HG02885 (cell line): ENCODE data around the gene SLC24A3.

Source experiments
- ATAC-seq: cut with Tn5 transposase; IDR thresholded peaks from one replicate; pipeline ENCODE4 v1.9.1; 2021; ENCODE audit warnings: mild to moderate bottlenecking; ENCODE audit not compliant: unreplicated experiment, poor library complexity

Gene SLC24A3

GRCh38 chr20:19236371-19237055, 24.1 kb downstream of the SLC24A3 start:
- no peak for ATAC-seq

- ATAC-seq, result no peak
Observed at GRCh38 chr20:19241440-19241839, 29.0 kb downstream of the SLC24A3 start.

GRCh38 chr20:19244291-19244690, 31.8 kb downstream of the SLC24A3 start:
- ATAC-seq, result no peak

DNA sequence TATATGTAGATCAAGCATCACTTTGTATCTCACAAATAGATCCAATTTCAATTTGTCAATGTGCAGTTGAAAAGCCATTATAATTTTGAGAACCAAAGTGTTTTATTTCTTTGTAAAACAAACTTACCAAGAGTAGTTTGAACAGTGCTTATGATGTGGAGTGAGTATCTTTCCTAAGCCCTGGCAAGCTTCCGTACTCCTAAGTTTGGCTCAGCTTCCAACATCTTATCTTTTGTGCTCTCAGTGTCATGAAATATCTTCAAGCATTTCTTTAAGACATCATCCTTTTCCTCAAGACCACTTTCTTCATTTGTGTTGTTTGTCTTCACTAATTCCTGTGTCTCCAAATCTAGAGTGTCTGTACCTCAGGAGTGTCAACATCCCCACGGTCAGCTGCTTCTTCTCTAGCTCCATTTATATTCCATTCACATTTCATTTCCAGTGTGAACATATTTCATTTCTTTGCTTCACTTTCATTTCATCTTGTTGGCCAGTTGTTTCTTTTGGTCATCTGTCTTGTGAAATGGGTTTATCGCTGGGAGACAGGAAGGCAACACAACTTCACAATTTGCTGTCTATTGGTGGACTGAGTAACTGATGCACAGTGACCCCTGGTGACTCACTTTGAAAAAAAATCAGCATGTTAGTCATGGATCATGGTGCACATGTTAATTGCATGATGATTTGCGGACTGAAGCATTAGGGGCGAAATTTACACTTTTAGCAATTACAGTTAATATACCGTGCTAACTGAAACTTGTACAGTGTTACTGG, 36.9 kb downstream of the SLC24A3 start:
- no peak for ATAC-seq

- no peak for ATAC-seq
Observed at GRCh38 chr20:19250346-19250745, 37.9 kb downstream of the SLC24A3 start.

- no peak for ATAC-seq
Observed at GRCh38 chr20:19251506-19251905, 39.1 kb downstream of the SLC24A3 start.

DNA sequence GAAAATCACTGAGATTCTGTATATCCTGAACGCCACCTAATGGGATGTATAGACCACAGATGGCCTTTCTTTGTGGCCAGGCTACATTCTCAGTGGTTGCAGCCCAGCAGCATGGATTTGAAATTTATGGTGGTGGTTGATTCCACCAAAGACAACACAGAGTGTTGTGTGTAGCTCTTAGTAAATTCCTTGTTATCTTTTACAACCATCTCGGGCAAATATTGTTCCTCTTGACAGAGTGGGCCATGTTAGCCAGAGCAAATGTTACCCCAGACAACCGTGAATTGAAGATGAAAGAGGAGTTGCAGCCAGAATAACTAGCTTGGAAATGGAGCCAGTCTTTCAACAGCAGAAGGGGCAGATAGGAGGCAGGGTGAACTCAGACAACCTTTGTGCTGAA, 39.5 kb downstream of the SLC24A3 start:
- no peak for ATAC-seq

- no peak for ATAC-seq
Observed at GRCh38 chr20:19252451-19253120, 40.1 kb downstream of the SLC24A3 start.

GRCh38 chr20:19253316-19253715, 40.9 kb downstream of the SLC24A3 start:
- no peak for ATAC-seq

DNA sequence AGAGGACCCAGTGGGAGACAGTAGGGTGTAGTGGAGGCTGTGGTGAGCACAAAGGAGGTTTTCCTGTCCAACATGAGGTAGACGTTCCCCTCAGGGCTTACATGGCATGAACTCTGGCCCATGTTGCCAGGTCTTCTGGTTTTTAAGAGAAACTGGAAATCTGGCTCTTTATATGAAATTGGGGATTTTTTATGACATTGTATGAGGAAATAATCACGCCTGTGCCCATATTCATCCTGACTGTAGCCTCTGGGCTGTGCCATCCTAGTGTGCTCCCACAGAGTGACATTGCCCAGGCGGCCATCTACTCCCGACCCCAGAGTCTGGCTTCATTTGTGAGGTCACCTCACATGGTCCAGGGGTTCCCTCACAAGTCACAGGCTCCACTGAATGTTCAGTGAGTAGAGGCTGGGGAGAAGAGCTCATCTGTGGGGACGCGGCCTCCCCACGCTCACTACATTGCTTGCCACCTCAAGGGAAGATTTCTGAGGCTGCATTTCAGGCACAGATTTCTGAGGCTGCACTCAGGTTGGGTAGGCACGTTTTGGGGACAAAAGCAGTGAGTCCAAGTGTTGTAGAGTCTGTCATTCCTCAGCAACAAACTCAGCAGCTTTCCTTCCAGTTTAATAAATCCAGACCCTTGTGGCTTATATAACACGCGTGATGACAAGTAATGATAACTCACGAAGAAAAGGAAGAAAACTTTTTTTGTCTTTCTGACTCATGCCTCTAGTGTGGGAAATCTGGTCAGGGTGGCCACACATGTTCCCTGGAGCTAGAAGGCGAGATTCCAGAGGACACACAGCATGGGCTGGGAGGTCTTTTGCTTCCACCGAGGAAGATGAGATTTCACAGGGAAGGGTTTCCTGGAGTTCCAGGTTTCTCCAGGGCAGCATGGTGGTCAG, 41.7 kb downstream of the SLC24A3 start:
- no peak for ATAC-seq

- ATAC-seq, result no peak
Observed at GRCh38 chr20:19254956-19255355, 42.5 kb downstream of the SLC24A3 start.

- ATAC-seq, result no peak
Observed at GRCh38 chr20:19256085-19256484, 43.6 kb downstream of the SLC24A3 start.

DNA sequence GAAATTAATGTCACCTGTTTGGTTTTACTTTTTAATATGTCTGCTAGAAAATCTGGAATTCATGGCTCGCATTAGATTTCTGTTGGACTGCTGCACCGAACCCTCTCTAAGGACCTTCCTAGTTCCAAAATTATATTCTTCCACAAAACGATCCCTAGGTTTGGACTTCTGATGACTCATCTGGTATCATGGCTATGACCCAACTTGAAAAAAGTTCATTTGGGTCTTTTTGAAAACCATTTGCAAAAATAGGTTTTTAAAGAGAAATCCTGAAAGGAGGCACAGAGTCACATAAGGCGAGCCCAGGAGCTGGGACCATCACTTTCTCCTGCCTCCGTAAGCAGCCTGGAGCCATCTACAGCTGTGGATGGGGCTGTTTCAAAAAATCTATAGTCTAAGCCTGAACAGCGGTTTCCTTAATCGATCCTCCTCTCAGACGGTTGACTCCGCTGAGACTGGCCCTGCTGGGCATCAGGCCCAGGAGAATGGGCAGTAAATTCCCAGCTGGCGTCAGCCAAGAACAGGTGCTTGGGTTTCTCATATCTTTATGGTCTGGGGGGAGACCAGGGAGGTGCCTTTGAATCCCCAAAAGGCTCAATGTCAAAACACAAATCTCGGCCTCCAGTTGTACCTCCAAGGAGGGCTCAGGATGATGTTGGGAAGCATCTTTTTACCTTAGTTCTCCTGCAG, 44.6 kb downstream of the SLC24A3 start:
- ATAC-seq, result no peak

DNA sequence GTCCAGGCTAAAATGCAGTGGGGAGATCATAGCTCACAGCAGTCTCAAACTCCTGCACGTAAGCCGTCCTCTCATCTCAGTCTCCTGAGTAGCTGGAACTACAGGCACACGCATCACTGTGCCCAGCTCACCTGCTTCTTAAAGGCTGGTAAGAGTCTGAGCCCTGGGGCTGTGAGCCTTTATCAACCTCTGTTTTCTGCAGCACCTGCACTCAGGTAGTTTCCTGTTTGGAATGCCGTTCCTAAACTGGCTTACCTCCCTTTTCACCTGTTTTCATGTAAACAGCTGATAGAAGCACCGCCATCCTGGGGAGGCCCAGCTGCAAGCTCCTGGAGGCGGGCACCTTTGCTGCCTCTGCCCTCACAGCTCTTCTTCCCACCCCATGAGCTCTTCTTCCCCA, 45.4 kb downstream of the SLC24A3 start:
- ATAC-seq, result no peak

- no peak for ATAC-seq
Observed at GRCh38 chr20:19259141-19259591, 46.7 kb downstream of the SLC24A3 start.

GRCh38 chr20:19260412-19261090, 48.1 kb downstream of the SLC24A3 start:
- peak; percentile 62 for ATAC-seq

DNA sequence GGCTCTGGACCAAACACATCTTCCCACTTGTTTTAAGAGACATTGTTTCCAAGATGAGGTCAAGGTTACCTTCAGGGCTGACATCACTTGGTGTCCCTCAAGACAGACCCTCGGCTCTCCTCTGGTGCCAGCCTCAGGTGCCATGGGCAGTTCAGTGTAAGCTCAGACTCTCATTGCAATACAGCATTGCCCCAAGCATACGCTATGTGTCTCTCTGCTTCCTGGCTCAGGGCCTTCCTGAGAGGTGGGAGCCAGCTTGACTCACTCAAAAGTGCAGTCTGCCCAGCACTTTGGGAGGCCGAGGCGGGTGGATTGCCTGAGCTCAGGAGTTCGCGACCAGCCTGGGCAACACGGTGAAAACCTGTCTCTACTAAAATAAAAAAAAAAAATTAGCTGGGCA, 51.7 kb downstream of the SLC24A3 start:
- ATAC-seq, result no peak

DNA sequence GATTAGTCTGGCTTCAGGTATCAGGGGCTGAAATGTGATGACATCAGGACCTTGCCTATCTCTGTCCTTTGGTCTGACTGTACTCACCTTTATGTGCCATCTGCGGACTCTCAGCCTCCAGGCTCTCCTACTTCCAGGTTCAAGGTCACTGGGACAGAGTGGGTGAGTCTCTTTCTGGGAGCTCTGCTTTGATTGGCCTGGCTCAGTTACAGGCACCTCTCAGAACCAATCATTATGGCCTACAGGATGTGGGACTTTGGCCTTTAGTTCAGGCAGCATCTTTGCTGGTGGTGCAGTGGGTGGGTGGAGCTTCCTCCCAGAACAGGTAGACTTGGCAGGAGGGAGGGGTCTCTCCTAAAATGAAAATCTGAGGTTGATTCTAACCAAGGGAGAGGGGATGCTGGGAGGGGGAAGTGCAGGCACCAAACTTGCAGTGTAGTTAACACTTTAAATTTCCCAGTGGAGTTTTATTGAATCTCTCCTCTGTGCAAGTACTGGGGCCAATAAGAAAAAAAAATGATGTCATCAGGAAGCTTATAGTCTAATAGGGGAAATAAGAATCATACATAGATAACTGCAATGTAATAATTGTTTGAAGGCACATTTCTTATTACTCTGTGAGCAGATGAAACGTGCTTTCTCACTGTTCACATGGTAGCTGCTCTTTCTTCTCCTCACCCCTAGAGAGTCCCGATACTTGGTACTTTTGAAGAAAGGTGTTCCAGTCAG, 53.4 kb downstream of the SLC24A3 start:
- ATAC-seq, result peak; percentile 54
